VCaP (cell line): ENCODE results near the gene PADI2.

Experiments
- H3K27ac ChIP-seq: fragments of 450-650 bp; 2 replicates; pipeline ENCODE4 v1.5.1; 2017
- TF ChIP-seq, protein P1 (sequence below): fragments of 450-650 bp; conservative IDR thresholded peaks from 2 replicates; pipeline ENCODE4 v1.5.1; 2017; ENCODE audit warnings: mild to moderate bottlenecking, moderate library complexity

The PADI2 gene

DNA sequence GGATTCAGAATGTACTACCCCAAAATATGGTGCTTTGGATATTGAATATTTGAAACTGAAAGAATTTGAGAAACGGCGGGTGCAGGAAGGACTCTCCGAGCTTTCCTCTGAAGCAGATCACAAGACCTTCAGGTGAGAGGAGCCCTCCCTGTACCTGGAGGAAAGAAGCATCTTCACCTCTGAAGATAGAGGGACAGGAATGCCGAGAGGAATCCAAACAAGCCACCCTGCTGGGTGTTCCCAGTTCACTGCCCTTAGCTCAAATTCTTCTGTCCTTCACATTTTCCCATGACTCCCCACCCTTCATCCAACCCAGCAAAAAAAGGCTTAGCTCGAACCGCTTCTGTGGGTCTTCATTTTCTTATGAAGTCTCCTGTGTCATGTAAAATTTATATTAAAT is 18.2 kb upstream of the PADI2 start:
- TF ChIP-seq, protein P1, sequence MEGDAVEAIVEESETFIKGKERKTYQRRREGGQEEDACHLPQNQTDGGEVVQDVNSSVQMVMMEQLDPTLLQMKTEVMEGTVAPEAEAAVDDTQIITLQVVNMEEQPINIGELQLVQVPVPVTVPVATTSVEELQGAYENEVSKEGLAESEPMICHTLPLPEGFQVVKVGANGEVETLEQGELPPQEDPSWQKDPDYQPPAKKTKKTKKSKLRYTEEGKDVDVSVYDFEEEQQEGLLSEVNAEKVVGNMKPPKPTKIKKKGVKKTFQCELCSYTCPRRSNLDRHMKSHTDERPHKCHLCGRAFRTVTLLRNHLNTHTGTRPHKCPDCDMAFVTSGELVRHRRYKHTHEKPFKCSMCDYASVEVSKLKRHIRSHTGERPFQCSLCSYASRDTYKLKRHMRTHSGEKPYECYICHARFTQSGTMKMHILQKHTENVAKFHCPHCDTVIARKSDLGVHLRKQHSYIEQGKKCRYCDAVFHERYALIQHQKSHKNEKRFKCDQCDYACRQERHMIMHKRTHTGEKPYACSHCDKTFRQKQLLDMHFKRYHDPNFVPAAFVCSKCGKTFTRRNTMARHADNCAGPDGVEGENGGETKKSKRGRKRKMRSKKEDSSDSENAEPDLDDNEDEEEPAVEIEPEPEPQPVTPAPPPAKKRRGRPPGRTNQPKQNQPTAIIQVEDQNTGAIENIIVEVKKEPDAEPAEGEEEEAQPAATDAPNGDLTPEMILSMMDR: no peak
- H3K27ac ChIP-seq: no peak overlapping the region

- TF ChIP-seq, protein P1: no peak
- no peak overlapping the region for H3K27ac ChIP-seq
These were observed 17.7 kb upstream of the PADI2 start for GRCh38 chr1:17136936-17137335.

DNA sequence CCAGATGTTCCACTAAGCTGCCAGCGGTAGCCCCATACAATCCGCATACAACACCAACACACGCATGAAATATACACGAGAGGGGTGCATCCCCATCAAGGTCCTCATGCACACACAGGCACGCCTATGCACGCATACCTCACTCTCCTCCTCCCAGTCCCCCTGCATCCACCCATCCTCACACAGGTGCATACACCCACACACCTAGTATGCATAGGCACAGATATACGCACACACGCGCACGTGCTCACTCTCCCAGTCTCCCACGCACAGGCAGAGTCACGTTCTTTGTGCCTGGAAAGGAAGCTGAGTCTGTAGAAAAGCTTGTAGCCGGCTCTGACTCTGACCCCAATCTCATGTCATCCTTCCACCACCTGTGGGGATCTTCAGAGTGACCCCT is 16.9 kb upstream of the PADI2 start:
- TF ChIP-seq, protein P1: no peak
- H3K27ac ChIP-seq: no peak overlapping the region

DNA sequence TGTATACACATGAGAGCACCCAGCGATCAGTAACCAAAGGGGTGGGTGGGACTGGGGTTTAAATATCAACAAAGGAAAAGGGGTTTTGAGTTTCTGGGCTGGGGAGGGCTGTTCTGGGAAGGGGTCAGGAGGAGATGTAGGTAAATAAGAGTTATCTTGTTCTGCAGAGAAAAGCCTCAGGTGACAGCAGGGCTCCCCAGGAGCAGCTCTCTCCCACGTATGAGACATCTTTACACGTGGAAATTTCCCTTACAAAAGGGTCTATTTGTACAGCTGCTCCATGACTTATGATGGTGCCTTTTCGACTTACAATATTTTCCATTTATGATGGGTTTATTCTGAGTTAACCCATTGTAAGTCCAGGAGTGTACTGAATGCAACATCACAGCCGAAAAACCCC is 16.3 kb upstream of the PADI2 start:
- TF ChIP-seq, protein P1: no peak
- no peak overlapping the region for H3K27ac ChIP-seq

DNA sequence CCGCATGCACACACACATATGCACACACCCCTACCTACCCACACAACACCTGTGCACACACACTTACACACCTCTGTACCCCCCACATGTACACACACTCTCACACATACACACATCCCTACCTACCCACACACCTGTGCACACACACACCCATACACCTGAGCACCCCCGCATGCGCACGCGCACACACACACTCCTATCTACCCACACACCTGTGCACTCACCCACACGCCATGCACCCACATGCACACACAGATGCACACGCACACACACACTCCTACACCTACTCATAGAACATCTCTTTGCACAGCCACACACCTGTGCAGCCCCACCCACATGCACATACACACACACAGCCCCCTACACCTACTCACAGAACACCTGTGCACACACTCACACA is 15.5 kb upstream of the PADI2 start:
- no peak overlapping the region for H3K27ac ChIP-seq
- TF ChIP-seq, protein P1: no peak

GRCh38 chr1:17134034-17134433 is 14.8 kb upstream of the PADI2 start:
- H3K27ac ChIP-seq: no peak overlapping the region
- TF ChIP-seq, protein P1: no peak

- H3K27ac ChIP-seq: no peak overlapping the region
- TF ChIP-seq, protein P1: no peak
These were observed 10.9 kb upstream of the PADI2 start for GRCh38 chr1:17130138-17130635.

GRCh38 chr1:17128361-17128760 is 9.1 kb upstream of the PADI2 start:
- H3K27ac ChIP-seq: no peak overlapping the region
- TF ChIP-seq, protein P1: no peak
